GM21529 (cell line): ENCODE data around the gene KCNMB2.
A peak's percentile ranks its signal among the peaks of the same experiment; 100 is the strongest.

Experiments used
- ATAC-seq: cut with Tn5 transposase; IDR thresholded peaks from one replicate; pipeline ENCODE4 v1.9.1; 2021; ENCODE audit not compliant: unreplicated experiment

The KCNMB2 gene

GRCh38 chr3:178802259-178802658, 266.0 kb downstream of the KCNMB2 start:
- peak; percentile 61 for ATAC-seq

- no peak for ATAC-seq
Observed at GRCh38 chr3:178802993-178803693, 266.9 kb downstream of the KCNMB2 start.

DNA sequence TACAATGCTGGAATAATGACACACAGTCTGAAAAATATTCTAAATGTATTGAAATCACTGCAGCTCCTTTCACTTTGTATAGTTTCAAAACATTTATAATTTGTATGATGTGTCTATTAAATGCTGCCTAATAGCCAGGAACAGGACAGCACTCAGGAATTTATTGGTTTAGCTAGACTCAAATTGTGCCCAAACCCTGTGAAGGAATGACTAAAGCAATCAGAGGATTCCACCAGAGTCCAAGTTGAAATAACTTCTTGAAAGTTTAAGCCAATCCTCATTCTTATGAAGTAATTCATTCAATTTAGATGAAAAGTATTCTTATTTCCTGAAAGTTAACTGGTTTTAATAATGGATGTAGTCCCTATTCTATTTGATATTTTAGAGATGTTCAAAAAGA, 268.4 kb downstream of the KCNMB2 start:
- ATAC-seq = no peak

- ATAC-seq = no peak
Observed at GRCh38 chr3:178805741-178806140, 269.5 kb downstream of the KCNMB2 start.

DNA sequence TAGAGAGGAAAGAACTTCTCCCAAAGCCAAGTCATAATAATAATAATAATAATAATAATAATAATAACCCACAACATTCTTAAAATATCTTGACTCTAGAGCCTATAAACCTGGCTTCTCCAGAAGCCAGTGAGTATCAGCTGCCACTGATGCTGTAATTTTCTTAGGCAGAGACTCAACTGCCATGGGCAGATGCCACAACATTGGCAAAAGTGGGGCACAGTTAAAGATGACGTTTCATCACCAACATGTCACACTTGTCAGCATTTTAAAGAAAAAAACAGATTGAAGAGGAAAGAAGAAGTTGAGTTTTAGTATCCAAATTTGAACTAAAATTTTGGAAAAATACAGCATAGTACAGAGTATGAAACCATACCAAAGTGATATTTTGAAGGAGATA, 270.4 kb downstream of the KCNMB2 start:
- ATAC-seq = no peak

GRCh38 chr3:178807694-178808093, 271.5 kb downstream of the KCNMB2 start:
- ATAC-seq = no peak

GRCh38 chr3:178808748-178809147, 272.5 kb downstream of the KCNMB2 start:
- no peak for ATAC-seq

- no peak for ATAC-seq
Observed at GRCh38 chr3:178810181-178810580, 273.9 kb downstream of the KCNMB2 start.

- ATAC-seq = no peak
Observed at GRCh38 chr3:178822722-178823121, 286.5 kb downstream of the KCNMB2 start.

- no peak for ATAC-seq
Observed at GRCh38 chr3:178823150-178823549, 286.9 kb downstream of the KCNMB2 start.

- ATAC-seq = no peak
Observed at GRCh38 chr3:178823591-178824246, 287.5 kb downstream of the KCNMB2 start.

GRCh38 chr3:178826435-178827123, 290.3 kb downstream of the KCNMB2 start:
- ATAC-seq = peak; percentile 72

DNA sequence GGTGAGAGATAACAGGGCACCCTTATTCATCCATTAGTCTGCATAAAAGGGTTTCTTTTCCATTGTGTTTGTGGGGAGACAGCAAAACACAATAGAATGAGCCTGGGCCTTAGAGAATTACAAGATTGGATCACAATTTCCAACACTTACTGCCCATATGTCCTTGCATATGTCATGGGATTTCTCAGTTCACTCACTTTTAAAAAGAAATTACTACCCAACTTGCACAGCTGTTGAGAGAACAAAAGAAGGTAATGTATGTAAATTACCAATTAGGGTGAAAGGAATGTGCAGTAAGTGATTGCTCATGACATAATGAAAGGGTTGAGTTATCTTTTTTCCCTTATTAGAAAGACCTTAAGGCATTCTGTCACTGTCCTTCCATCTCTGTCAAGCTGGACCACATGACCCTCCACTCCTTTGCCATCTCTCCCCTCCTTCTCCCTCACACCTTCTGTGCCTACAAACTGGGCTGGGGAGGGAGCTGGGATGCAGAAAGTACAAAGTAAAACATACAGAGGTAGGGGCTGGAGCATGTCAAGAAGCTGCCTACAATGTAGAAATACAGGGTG, 291.1 kb downstream of the KCNMB2 start:
- ATAC-seq = no peak

GRCh38 chr3:178833695-178834094, 297.5 kb downstream of the KCNMB2 start:
- no peak for ATAC-seq

GRCh38 chr3:178835033-178835432, 298.8 kb downstream of the KCNMB2 start:
- ATAC-seq = no peak

DNA sequence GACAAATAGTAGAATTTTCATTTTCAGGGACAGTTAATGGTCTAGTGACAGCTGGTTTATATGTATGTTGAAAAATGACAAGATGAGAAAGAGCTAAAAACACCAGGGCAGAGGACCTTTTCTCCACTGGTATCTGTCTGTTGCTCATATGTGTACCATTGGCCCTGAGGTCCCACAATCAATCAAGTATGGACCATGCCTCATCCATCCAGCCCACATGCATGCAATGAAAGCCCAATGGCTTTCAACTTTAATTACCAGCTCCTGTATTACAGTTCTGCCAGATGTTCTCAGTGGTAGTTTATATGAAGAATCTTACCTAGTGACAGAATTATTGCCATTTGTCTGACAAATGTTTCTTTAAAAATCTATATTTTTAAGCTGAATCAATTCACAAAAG, 301.3 kb downstream of the KCNMB2 start:
- ATAC-seq = no peak

DNA sequence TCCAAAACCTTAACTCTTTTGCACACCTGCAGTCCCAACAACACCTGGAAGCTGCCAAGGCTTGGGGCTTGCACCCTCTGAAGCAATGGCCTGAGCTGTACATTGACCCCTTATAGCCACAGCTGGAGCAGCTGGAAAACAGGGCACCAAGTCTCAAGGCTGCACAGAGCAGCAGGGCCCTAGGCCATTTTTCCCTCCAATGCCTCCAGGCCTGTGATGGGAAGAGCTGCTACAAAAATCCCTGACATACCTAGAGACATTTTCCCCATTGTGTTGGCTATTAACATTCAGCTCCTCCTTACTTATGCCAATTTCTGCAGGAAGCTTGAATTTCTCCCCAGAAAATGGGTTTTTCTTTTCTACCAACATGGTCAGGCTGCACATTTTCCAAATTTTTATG, 304.4 kb downstream of the KCNMB2 start:
- ATAC-seq = no peak

GRCh38 chr3:178841011-178841410, 304.8 kb downstream of the KCNMB2 start:
- ATAC-seq = no peak

- ATAC-seq = no peak
Observed at GRCh38 chr3:178844916-178845315, 308.7 kb downstream of the KCNMB2 start.

DNA sequence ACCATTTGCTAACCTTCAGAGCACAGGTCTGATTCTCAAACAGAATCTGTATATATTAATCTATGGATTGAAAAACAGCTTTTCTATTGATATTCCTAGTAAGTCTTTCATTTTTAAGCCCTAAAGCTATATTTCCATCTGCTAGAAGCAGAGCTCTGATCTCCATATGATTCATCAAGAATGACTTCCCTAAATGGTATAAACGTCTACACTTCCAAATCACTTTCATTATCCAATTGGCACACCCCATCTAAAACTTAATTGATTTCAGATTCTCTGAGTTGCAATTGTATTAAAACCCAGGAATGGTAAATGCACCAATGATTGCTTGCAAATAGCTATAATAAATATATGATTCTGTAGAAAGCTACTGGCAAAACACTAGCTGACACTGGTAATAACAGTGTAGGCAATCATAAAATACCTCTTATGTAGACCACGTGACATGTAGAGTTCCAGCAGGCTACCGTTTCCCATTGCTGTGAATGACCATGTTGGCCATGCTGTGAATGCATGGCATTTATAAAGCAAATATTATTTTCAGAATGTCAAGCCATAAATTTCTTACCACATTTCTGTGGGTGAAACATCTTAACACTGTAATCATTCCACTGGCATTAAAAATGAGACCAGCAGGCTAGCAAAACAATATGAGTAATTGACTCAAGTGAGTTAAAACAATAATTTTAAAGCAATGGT, 309.3 kb downstream of the KCNMB2 start:
- ATAC-seq = no peak

DNA sequence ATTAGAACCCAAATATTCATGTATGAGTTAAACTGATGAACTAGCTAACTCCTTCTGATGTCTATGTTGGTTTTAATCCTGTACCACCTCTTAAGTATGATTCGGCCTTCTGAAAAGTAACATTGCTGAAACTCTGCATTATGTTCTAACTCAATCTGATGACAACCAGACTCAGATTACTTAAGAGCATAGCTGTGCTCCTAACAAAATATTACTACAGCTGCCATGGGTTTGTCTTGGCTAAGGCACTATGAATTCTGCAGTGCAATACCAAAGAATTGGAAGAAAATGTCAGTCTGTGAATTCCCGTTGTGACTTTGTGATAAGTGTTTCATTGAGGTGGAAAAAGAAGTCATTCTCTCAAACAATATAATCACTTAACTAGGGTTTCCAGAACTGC, 311.0 kb downstream of the KCNMB2 start:
- ATAC-seq = no peak
